Measurements from ENCODE around the gene SOX5.

SOX5 gene

GRCh38 chr12:23949348-23950209 lies at the start of gene SOX5:
TSS of gene SOX5 (minus strand) at chr12:23949670. CDS start at chr12:23949601, 69 bp downstream.
- no peak for DNase-seq

- no peak for DNase-seq
Measured at GRCh38 chr12:23987046-23987445, 37.6 kb upstream of the SOX5 start.

- no peak for DNase-seq
Measured at GRCh38 chr12:23980826-23981225, 31.4 kb upstream of the SOX5 start.

- DNase-seq, result no peak
Measured at GRCh38 chr12:23964812-23965211, 15.3 kb upstream of the SOX5 start.

GRCh38 chr12:23959826-23960225 lies 10.4 kb upstream of the SOX5 start:
- DNase-seq, result no peak

GRCh38 chr12:23954332-23954731 lies 4.9 kb upstream of the SOX5 start:
- DNase-seq, result no peak

- DNase-seq, result no peak
Measured at GRCh38 chr12:23952071-23952470, 2.6 kb upstream of the SOX5 start.

GRCh38 chr12:23950775-23951451 lies 1.4 kb upstream of the SOX5 start:
- DNase-seq, result no peak

- DNase-seq, result no peak
Measured at GRCh38 chr12:23950210-23950774, 822 bp upstream of the SOX5 start.

GRCh38 chr12:23948291-23948690 lies 1.2 kb downstream of the SOX5 start:
- no peak for DNase-seq

- DNase-seq, result no peak
Measured at GRCh38 chr12:23947395-23947794, 2.1 kb downstream of the SOX5 start.

- no peak for DNase-seq
Measured at GRCh38 chr12:23945249-23945648, 4.2 kb downstream of the SOX5 start.

- no peak for DNase-seq
Measured at GRCh38 chr12:23944067-23944466, 5.4 kb downstream of the SOX5 start.

GRCh38 chr12:23942841-23943240 lies 6.6 kb downstream of the SOX5 start:
- DNase-seq, result no peak

- no peak for DNase-seq
Measured at GRCh38 chr12:23941780-23942179, 7.7 kb downstream of the SOX5 start.

- DNase-seq, result no peak
Measured at GRCh38 chr12:23938422-23938821, 11.0 kb downstream of the SOX5 start.

GRCh38 chr12:23931176-23931575 lies 18.3 kb downstream of the SOX5 start:
- DNase-seq, result no peak

GRCh38 chr12:23930599-23930998 lies 18.9 kb downstream of the SOX5 start:
- DNase-seq, result no peak

- DNase-seq, result no peak
Measured at GRCh38 chr12:23929906-23930305, 19.6 kb downstream of the SOX5 start.

GRCh38 chr12:23927907-23928306 lies 21.6 kb downstream of the SOX5 start:
- no peak for DNase-seq

GRCh38 chr12:23921099-23921856 lies 28.2 kb downstream of the SOX5 start:
- DNase-seq, result no peak

GRCh38 chr12:23911574-23911973 lies 37.9 kb downstream of the SOX5 start:
- DNase-seq, result no peak

- DNase-seq, result no peak
Measured at GRCh38 chr12:23909551-23909950, 39.9 kb downstream of the SOX5 start.

Measured in CD4-positive, alpha-beta T cell treated with Interferon alpha-2 for 1 hour (primary cell).